Right lobe of liver (tissue), 4 donors: ENCODE measurements around the gene EDC4.

Experiments used
- POLR2A ChIP-seq: fragments of 450-650 bp; IDR thresholded peaks from one replicate; pipeline ENCODE4 v1.6.1; 2017; ENCODE audit warnings: antibody characterized with exemption, mild to moderate bottlenecking
- TF ChIP-seq, protein P1 (sequence below), 4 donors: fragments of 200-600 bp in 3 of 4; fragments of 450-650 bp in 1 of 4; IDR thresholded peaks; one replicate each; pipeline versions ENCODE4 v1.5.1 to v1.8.0; 2016 to 2022; ENCODE audit warnings: antibody characterized with exemption in 4 of 4, mild to moderate bottlenecking in 2 of 4
- donor health status: DM: no; HTN: no; CAD: no.
- donor health status: DM: no; HTN: no; CAD: no.
- donor health status: DM: no; HTN: yes; CAD: no.

DNA sequence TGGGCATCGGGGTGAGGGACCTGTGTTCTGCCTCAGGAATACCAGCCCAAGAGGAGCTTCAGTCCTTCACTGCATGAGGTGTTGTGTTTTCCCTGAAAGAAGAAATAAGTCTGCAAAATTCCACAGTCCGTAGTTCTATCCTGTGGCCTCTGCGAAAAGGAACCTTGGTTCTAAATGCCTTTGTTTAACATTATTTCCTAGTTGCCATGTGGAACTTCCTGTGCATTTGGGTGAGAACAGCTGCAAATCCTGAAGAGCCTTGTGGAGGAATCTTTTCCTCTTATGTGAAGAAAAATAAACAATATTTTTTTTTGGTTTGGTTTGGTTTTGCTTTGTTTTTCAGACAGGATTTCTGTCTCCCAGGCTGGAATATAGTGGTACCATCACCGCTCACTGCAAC lies 30.0 kb downstream of the EDC4 start:
- TF ChIP-seq, protein P1, sequence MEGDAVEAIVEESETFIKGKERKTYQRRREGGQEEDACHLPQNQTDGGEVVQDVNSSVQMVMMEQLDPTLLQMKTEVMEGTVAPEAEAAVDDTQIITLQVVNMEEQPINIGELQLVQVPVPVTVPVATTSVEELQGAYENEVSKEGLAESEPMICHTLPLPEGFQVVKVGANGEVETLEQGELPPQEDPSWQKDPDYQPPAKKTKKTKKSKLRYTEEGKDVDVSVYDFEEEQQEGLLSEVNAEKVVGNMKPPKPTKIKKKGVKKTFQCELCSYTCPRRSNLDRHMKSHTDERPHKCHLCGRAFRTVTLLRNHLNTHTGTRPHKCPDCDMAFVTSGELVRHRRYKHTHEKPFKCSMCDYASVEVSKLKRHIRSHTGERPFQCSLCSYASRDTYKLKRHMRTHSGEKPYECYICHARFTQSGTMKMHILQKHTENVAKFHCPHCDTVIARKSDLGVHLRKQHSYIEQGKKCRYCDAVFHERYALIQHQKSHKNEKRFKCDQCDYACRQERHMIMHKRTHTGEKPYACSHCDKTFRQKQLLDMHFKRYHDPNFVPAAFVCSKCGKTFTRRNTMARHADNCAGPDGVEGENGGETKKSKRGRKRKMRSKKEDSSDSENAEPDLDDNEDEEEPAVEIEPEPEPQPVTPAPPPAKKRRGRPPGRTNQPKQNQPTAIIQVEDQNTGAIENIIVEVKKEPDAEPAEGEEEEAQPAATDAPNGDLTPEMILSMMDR (IDR thresholded peaks at IDR 0.05): no peak
- no peak for TF ChIP-seq POLR2A
